Prostate gland (tissue), 2 donors: ENCODE measurements around the gene EXOC8.

Experiments used
- CTCF ChIP-seq, 4 experiments: fragments of 200-600 bp in 2 of 4; fragments of 450-650 bp in 2 of 4; sonication (generic) in 2 of 4; IDR thresholded peaks; 1 replicate in 3 of 4; 2 replicates in 1 of 4; pipeline ENCODE4 v1.5.1; 2016 to 2019; ENCODE audit warnings: antibody characterized with exemption in 4 of 4, mild to moderate bottlenecking in 2 of 4, moderate library complexity in 2 of 4
- POLR2A ChIP-seq: fragments of 450-650 bp; IDR thresholded peaks from one replicate; pipeline ENCODE4 v1.6.1; 2016; ENCODE audit warnings: antibody characterized with exemption, mild to moderate bottlenecking

- TF ChIP-seq CTCF (IDR thresholded peaks at IDR 0.05) (no peak), POLR2A (no peak)
These were observed 48.8 kb upstream of the EXOC8 start for GRCh38 chr1:231386466-231386865.
